Measurements from ENCODE around the gene CHST6.
"Not testable (repeated sequence)": the region's sequence is repeated elsewhere in the genome, so short reads cannot be mapped to it uniquely, and the experiment has no call there.

CHST6 gene

DNA sequence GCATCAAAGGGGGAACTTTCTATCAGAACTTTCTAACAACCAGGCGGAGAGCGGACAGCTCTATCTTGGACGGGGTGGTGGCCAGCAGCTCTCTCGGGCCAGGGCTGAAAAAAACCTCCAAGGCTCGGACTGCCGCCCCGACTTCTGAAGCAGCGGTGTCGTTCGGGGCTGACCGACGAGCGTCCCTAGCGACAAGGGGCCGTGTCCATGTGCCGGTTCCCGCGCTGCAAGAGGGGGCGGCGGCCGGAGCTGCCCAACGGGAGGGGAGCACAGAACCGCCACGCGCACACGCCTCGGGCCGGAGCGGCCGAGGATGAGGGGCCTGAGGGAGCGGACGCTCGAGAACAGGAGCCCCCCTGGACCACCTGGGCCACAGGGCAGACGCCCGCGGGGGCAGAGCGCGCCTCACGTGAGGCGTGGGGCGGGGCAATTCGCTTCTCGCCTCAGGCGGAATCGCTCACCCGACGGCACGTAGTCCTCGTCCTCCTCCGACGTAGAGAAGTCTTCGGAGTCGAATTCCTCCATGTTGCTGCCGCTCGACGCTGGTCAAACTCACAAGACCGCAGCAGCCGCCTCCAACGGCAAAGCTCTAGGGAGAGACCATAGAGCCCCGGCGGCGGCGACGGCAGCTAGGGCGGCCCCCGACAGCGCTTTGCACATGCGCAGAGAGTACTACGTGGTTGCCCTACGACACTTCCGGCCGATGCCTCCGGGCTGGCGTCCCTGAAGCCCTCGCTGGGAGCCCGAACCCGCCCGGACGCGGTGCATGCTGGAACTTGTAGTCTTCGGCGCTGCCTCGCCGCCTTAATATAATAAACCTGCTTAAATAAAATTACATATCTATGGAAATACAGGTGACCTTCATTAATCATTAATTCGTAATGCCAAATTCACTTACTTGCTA, 62.2 kb downstream of the CHST6 start, which contains the start of gene CFDP1:
Gene CFDP1 (minus strand): TSS at position 676 of the 904 bp plus-strand sequence. CDS start 151 bp downstream, at position 525.
- DNase-seq, result peak; percentile 55

DNA sequence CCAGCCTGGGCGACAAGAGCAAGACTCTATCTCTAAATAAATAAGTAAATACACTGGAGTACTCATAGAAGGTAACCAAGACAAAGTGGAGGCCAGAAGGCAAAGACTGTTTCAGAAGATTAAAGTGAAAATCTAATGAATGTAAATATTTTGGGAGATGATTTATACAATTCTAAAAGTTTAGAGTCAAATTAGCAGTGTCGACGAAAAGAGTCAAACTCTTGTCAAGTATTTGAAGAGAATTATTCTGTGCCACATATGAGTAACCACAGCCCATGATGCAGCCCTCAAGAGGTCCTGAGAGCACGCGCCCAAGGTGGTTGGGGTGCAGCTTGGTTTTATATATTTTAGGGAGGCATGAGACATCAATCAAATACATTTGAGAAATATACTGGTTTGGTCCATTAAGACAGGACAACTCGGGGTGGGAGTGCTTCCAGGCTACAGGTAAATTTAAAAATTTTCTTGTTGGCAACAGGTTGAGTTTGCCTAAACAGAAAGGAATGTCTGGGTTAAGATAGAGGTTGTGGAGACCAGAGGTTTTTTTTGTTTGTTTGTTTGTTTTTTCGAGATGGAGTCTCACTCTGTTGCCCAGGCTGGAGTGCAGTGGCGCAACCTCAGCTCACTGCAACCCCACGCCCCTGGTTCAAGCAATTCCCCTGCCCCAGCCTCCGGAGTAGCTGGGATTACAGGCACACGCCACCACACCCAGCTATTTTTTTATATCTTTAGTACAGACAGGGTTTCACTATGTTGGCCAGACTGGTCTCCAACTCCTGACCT, 65.4 kb downstream of the CHST6 start:
- DNase-seq, result no peak

DNA sequence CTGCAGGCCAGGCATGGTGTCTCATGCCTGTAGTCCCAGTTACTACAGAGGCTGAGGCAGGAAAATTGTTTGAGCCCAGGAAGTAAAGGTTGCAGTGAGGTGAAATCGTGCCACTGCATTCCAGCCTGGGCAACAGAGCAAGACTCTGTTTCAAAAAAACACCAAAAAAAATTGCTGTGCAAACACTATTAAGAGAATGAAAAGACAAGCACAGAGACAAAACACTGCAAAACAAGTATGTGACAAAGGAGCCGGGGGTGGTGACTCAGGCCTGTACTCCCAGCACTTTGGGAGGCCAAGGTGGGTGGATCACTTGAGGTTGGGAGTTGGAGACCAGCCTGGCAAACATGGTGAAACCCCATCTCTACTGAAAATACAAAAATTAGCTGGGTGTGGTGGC, 68.7 kb downstream of the CHST6 start:
- DNase-seq, result not testable (repeated sequence)

DNA sequence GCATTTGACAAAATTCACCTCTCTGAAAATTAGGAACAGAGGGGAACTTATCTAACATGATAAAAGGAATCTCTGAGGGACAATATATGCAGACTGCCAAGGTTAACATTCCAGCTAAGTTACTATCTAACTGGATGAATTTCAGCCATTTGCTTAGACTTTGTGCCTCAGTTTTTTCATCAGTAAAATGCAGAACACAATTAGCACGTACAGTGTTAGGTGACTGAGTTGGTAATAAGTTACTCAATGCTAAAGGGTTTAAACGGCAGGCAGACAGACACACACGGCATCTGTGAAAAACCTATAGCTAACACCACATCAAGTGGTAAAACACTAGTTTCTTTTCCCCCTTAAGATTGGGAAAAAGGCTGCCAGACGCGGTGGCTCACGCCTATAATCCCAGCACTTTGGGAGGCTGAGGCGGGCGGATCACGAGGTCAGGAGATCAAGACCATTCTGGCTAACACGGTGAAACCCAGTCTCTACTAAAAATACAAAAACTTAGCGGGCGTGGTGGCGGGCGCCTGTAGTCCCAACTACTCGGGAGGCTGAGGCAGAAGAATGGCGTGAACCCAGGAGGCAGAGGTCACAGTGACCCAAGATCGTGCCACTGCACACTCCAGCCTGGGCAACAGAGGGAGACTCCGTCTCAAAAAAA, 71.0 kb downstream of the CHST6 start:
- DNase-seq, result not testable (repeated sequence)

DNA sequence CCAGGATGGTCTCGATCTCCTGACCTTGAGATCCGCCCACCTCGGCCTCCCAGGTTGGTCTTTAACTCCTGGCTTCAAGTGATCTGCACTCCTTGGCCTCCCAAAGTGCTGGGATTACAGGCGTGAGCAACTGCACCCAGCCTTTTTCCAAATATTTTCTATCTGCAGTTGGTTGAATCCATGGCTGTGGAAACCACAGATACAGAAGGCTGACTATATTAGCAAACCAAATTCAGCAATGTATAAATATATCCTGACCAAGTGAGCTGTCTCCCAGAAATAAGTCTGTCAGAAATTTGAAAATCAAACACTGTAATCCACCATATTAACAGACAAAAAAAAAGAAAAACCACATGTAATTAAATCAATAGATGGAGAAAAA, 71.5 kb downstream of the CHST6 start:
- no peak for DNase-seq
